Thoracic aorta (tissue), 2 donors: ENCODE data around the gene ATXN1. TPM values are rescaled to one million over a fixed set of nuclear protein-coding genes. Genes with fewer than 3 reads are reported as not detected.

Experiments
- ATAC-seq: fragments of 150-250 bp; one replicate; pipeline ENCODE4 v1.8.0; 2017; ENCODE audit warnings: low read depth; ENCODE audit not compliant: insufficient number of reproducible peaks, low FRiP score
- DNase-seq: peaks from one replicate; pipeline ENCODE4 v3.0.0-alpha.2; 2020; ENCODE audit warnings: low spot score
- H3K27ac ChIP-seq, 2 donors: fragments of 200-600 bp; sonication (generic); 1 replicate in 1 of 2; 2 replicates in 1 of 2; pipeline ENCODE4 v1.5.1; 2016; ENCODE audit warnings: mild to moderate bottlenecking in 2 of 2, moderate library complexity in 2 of 2
- H3K27me3 ChIP-seq: fragments of 200-600 bp; sonication (generic); replicated peaks from 2 replicates; pipeline ENCODE4 v1.6.0; 2016; ENCODE audit warnings: mild to moderate bottlenecking; ENCODE audit not compliant: insufficient read depth
- H3K36me3 ChIP-seq: fragments of 200-600 bp; sonication (generic); one replicate; pipeline ENCODE4 v1.5.1; 2016
- H3K4me1 ChIP-seq, 2 donors: fragments of 200-600 bp; sonication (generic); 1 replicate in 1 of 2; 2 replicates in 1 of 2; pipeline versions ENCODE4 v1.5.1 to v1.6.0; 2016; ENCODE audit warnings: low read depth in 2 of 2, mild to moderate bottlenecking in 1 of 2; ENCODE audit not compliant: control insufficient read depth in 1 of 2
- H3K4me3 ChIP-seq: fragments of 200-600 bp; sonication (generic); 2 replicates; pipeline ENCODE4 v1.5.1; 2016; ENCODE audit warnings: mild to moderate bottlenecking
- H3K9me3 ChIP-seq: fragments of 200-600 bp; sonication (generic); 2 replicates; pipeline ENCODE4 v1.5.1; 2016
- total RNA-seq, 2 donors: library from RNA; depleted of rRNA; stranded (reverse); fragments of >200 nt; gene quantifications; one replicate each; pipeline versions ENCODE4 v1.1.0 to v1.2.3, GENCODE V29; 2016
- TF ChIP-seq, protein P1 (sequence below): fragments of 200-600 bp; sonication (generic); IDR thresholded peaks from one replicate; pipeline ENCODE4 v1.5.1; 2019; ENCODE audit warnings: antibody characterized with exemption

The ATXN1 gene
- total RNA-seq, 2 donors from 2014 or later, result 59.8 to 62.4 TPM

DNA sequence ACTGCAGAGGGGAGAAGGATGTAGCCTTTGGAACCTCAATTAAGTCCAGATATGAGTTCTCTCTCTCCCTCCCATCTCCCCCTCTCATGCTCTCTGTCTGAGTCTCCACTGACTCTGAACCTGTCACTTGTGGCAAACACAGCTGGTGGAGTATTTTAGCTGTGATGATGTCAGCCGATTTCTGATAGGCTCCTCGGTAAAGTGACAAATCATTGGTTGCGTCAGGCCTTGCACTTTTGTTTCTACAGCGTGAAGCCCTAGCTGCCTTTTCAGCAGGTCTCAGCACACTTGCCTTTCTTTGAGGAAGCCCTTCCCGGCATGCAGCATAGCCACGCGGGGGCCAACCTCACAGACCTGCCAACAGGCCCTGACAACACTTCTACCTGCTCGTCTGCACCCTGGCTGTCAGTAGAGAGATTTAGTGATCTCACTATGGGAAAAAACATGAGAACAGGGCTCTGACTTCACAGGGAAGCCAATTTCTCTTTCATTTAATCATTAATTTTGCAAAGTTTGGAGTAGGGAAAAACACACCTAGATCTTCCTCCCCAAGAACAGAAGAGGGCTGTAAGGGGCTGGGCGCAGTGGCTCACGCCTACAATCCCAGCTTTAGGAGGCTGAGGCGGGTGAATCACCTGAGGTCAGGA is 438.5 kb downstream of the ATXN1 start:
- Histone ChIP-seq H3K4me3 (peak overlapping the region; percentile 49), H3K4me1 (peaks cover 37 to 53% of the 10 kb centered on the region in 2 donors)

DNA sequence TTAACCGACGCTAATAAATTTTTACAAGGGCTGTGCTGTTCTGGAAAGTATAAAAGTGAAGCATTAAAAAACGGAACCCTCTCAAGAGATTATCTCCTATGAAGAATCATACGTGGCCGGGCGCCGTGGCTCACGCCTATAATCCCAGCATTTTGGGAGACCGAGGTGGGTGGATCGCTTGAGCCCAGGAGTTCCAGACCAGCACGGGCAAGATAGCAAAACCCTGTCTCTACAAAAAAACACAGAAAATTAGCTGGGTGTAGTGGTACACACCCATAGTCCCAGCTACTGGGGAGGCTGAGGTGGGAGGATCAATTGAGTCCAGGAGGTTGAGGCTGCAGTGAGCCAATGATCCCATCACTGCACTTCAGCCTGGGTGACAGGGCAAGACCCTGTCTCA is 439.4 kb downstream of the ATXN1 start:
- Histone ChIP-seq H3K27me3 (no peaks in the 10 kb centered on the region), H3K36me3 (peaks cover 9% of the 10 kb centered on the region), H3K4me3 (no peak overlapping the region), H3K27ac (peak overlapping the region; percentile 93 to 98), H3K4me1 (peaks cover 45 to 63% of the 10 kb centered on the region in 2 donors), H3K9me3 (no peaks in the 10 kb centered on the region)
- no peak for ATAC-seq
- TF ChIP-seq, protein P1, sequence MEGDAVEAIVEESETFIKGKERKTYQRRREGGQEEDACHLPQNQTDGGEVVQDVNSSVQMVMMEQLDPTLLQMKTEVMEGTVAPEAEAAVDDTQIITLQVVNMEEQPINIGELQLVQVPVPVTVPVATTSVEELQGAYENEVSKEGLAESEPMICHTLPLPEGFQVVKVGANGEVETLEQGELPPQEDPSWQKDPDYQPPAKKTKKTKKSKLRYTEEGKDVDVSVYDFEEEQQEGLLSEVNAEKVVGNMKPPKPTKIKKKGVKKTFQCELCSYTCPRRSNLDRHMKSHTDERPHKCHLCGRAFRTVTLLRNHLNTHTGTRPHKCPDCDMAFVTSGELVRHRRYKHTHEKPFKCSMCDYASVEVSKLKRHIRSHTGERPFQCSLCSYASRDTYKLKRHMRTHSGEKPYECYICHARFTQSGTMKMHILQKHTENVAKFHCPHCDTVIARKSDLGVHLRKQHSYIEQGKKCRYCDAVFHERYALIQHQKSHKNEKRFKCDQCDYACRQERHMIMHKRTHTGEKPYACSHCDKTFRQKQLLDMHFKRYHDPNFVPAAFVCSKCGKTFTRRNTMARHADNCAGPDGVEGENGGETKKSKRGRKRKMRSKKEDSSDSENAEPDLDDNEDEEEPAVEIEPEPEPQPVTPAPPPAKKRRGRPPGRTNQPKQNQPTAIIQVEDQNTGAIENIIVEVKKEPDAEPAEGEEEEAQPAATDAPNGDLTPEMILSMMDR, result no peak
- DNase-seq, result no peak

More for the DNA sequence above, 438.5 kb downstream of the ATXN1 start:
- Histone ChIP-seq H3K9me3 (no peaks in the 10 kb centered on the region), H3K36me3 (peaks cover 10% of the 10 kb centered on the region), H3K27ac (peak overlapping the region; percentile 93 to 98), H3K27me3 (no peaks in the 10 kb centered on the region)
- DNase-seq (peak; percentile 49), ATAC-seq (peak; percentile 45)
- TF ChIP-seq, protein P1, result no peak

DNA sequence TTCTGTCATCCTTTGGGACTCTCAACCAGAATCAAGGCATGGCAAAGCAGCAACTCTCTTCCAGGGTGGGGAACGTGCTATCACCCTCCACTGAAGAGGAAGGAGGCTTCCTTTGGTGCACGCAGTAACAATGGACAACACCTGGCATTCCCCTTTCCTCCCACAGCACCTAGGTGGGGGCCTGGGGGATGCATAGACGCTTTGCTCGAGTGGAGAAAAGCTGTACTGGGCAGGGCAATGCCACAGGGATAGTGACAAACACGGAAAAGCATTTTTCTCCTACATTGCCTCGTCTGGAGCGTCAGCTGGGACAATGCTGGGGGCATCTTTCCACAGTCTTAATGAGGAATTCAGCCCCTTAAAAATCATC is 439.9 kb downstream of the ATXN1 start:
- Histone ChIP-seq H3K4me3 (no peak overlapping the region), H3K4me1 (peaks cover 45 to 68% of the 10 kb centered on the region in 2 donors), H3K27me3 (no peaks in the 10 kb centered on the region), H3K36me3 (peaks cover 4% of the 10 kb centered on the region), H3K9me3 (no peaks in the 10 kb centered on the region), H3K27ac (peak overlapping the region; percentile 93 to 98)
- DNase-seq (no peak), ATAC-seq (no peak)
- TF ChIP-seq, protein P1, result no peak

DNA sequence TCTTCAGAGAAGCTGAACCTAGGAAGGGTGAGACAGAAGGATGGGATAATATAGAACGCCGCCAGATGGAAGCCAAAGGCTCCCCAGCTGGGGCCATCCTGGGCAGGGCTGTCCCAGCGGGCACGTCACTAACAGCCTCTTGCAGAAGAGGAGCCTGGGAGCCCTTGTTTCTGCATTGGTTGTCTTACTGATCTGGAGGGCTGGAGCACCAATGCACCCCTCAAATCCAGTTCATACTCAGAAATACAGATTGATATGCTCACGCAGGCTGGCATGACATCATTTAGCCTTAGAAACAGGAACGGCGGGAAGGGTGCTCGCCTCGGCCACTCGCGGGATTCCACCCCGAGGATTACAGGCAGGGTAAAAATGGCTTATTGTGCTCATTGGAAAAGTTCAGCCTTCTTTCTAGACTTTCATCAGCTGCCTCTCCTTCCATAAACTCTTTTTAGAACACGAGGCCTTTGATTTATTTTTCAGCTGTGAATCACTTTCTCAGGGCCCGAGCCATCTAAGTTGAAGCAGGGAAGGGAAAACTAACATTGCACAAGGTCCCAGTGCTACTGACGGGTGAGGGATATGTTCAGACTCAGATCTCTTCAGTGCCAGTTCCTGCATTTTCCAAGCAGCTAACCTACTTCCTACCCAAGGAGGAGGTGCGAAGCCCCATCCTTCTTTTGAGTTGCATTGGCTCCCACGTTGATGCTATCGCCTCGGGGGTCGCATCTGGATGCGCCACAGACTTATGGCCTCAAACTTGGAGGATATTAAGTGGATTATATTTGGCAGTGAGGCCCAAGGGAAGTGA is 440.5 kb downstream of the ATXN1 start:
- Histone ChIP-seq H3K36me3 (no peaks in the 10 kb centered on the region), H3K27ac (peak overlapping the region; percentile 93 to 98), H3K4me1 (peaks cover 45 to 70% of the 10 kb centered on the region in 2 donors), H3K4me3 (peak overlapping the region; percentile 66), H3K9me3 (no peaks in the 10 kb centered on the region), H3K27me3 (no peaks in the 10 kb centered on the region)
- peak; percentile 60 for ATAC-seq
- DNase-seq, result no peak
- TF ChIP-seq, protein P1, result no peak

DNA sequence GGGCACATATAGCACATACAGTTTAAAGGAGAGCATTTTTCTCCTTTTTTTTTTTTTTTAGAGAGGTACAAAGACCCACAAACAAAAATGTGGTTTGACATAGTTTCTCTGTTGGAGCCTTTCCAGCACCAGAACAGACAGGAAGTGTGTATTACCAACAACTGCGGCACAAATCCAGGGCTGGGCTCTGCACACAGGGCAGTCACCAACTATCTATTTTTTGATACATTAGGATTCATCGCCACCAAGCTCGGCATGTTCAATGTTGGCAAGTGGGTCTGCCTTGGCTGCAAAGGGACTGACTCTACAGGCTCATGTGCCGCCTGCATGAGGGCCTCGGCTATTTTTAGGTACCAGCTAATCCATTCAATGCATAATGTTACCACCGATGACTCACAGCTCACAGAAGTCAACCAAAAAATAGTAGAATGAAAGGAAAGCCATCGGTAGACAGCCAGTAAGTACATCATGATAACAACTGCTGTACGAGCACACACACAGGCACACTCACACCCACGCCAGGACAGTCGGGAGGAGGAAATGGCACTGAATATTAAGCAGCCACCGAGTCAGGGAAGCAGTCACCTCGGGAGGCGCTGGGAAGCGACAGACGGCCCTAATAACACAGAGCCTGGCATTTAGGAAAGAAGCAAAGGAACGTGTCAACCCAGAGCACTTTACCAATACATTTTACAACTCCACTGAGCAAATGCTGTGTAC is 441.3 kb downstream of the ATXN1 start:
- ATAC-seq (peak; percentile 65), DNase-seq (peak; percentile 72)
- Histone ChIP-seq H3K4me3 (peak overlapping the region; percentile 66), H3K4me1 (peaks cover 45 to 70% of the 10 kb centered on the region in 2 donors), H3K36me3 (no peaks in the 10 kb centered on the region), H3K27me3 (no peaks in the 10 kb centered on the region), H3K9me3 (no peaks in the 10 kb centered on the region), H3K27ac (peak overlapping the region; percentile 93 to 98)
- TF ChIP-seq, protein P1, result no peak
